ENCODE results near the gene SMYD3.

SMYD3 gene

GRCh38 chr1:245810181-245810769, 696.8 kb downstream of the SMYD3 start:
- DNase-seq: no peak

- no peak for DNase-seq
Measured at GRCh38 chr1:245809361-245809760, 697.7 kb downstream of the SMYD3 start.

DNA sequence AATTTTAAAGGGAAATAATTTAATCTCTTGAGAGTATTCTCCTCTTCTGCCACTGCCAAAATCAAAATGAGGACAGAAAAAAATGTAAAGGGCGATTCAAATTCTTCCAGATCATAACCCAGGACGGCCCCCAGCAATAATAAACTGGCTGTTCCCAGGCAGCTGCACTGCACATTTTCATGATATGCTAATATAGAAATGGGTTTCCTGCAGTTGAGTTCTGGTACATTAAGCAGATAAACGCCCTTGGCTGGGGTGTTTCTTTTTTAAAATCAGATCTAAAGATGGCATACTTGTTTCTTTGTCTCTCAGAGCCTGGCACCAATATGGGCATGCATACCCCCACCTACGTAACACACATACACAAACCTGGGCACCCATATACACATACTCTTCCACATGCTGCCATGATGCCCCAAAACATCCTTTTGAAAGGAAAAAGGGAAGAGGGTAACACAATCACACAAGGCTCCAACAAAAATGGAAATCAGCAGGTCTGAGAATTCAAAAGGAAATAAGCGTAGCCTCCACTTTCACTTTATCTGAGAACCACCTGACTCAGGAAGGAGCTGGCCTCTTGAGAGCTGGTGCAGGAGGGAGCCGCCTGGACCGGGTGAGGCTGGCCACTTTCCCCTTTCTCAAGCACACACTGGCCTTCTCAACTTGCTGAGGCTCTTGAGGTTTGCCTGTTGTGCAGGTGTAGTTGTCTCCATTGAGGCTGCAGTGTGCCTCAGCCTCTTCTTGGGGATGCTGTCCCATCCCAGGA, 698.9 kb downstream of the SMYD3 start:
- DNase-seq: no peak

DNA sequence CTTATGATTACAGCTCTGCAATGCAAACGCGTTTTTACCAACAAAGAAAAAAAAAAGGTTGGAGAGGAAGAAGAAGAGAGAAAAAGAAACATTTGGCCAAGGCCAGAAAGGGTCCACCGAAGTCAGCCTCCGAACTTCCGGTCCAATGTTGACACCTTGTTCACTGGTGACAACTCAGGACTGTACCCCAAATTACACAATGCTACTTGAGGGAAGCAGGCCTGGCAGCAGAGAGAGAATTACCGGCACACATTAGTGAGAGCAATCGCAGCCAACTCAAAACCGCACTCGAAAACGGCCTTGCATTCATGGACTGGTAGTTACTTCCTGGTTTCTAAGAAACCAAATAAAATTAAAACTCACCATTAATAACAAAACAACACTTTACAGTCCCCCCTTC, 699.8 kb downstream of the SMYD3 start:
- no peak for DNase-seq

DNA sequence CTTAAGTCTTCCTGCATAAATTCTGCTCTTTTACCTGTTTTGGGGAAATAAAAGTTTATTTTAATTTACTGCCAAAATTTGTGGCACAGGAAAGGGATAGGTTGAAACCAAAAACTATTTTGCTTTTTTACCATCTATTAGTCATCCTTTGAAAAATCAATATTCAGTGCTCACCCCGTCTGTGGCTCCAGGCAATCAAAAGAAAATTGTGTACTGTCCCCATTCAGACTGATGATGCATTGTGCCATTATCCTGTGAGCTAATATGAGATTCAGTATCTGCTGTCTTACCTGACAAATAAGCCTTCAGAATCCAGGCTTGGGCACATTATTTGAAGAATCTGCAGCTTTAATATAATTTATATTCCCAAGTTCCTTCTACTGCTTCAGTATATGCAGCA, 701.5 kb downstream of the SMYD3 start:
- DNase-seq: no peak

DNA sequence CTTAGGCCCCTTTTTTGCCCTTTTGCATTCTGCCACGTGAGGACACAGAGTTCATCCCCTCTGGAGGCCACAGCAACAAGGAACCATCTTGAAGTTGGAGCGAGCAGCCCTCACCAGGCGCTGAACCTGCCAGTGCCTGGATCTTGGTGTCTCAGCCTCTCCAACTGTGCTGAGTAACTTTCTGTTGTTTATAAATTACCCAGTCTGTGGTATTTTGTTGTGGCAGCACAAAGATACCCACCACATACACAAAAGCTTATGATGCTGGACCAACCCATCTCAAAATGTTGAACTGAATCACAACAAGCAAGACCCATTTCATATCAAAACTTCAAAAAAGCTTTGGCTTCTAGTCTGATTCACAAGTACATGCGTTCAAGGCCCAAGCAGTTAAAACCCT, 702.4 kb downstream of the SMYD3 start:
- no peak for DNase-seq

DNA sequence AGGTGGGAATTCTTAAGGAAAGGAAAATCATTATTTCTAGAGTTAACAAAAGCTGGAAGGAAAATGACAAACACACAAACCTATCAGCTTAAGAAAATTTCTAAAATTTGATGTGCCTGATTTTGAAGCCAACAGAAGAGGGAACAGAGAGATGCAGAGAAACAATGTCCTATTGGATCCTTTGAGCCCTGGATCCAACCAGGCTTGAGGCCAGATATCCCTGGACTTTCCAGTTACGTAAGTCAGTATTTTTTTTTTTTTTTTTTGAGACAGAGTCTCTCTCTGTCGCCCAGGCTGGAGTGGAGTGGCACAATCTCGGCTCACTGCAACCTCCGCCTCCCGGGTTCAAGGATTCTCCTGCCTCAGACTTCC, 703.4 kb downstream of the SMYD3 start:
- DNase-seq: no peak

- DNase-seq: no peak
Measured at GRCh38 chr1:245802941-245803665, 704.0 kb downstream of the SMYD3 start.

- DNase-seq: no peak
Measured at GRCh38 chr1:245800901-245801605, 706.0 kb downstream of the SMYD3 start.

GRCh38 chr1:245798349-245798711, 708.7 kb downstream of the SMYD3 start:
- DNase-seq: no peak

DNA sequence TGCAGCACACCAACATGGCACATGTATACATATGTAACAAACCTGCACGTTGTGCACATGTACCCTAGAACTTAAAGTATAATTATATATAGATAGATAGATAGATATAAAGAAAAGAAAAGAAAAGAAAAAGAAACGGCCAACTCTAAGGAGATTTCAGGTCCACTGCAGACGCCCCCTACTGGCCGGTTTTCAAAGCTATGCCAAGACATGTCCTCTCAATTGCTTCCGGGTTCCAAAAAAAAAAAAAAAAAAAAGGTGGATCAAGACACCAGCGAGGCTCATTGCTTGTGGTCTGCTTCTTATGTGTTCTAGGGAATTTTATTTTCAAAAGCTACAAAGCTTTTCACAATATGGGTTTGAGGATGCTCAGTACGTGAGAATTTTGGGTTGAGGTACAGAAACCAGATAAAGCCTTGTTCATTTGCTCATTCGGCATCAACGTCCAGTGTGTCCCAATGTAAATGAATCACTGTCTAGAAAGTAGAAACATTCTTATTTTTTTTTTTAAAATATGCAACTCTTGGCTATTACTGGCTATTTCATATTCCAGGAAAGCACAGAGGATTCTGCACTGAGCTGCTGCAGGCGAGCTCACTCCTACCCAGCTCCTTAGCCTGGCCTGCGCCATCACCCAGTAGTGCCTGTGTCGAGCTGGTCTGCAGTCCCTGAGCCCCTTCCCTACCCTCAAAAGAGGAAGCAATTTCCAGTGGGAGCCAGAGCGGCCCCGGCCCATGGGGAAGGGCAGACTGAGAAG, 709.3 kb downstream of the SMYD3 start:
- peak; percentile 45 for DNase-seq

DNA sequence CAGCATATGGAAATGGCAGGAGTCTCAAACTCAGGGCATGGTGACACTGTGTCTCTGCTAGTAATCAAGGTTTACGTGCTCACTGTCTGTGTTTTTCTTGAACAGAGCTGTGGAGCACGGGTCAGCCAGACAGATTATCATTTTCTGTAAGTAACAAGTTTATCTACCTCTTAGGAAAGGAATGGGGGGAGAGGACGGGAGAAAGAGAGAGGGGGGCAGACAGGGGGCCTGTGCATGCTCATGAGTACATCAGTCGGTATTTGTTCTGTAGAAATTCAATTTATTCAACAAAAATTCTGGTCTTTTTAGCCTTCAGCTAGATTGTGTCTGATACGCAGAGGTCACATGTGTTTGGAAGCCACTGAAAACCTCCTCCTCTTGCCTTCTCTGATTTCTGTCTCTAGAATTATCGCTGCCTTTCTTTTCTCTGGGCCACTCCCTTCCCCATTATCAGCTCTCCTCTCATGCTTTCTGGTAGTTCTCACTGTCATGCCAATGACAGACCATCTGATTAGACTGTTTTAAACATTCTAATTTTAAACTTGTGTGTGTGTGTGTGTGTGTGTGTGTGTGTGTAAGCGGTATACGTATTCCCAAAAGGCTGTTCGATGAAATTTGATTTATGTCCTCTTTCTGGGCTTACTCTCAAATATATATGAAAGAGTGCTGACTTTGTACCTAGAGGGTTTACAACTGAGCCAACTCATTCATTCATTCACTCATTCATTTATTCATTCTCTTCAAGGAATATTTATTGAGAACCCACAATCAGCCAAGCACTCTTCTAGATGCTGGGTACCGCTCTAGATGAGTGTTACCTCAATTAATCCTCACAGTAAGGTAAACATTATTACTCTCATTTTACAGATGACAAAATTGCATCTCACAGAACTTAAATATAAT, 715.4 kb downstream of the SMYD3 start:
- DNase-seq: no peak

DNA sequence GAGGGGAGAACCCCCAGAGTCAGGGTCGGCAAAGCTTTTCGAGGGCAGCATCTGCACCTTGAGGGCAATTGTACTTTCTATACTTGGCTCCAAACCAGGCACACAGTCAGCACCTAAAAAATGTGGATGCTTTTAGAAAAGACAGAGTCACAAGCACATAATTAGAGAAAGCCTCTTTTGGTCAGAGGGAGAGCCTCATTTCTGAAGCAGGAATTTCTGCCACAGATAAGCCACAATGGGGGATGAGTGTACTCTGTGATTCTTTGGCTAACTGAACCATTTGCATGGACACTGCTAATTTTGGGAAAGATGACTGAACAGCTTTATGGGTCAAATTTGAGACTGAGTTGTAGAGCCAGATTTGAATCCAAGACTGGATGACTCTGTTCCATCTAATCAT, 716.6 kb downstream of the SMYD3 start:
- no peak for DNase-seq

DNA sequence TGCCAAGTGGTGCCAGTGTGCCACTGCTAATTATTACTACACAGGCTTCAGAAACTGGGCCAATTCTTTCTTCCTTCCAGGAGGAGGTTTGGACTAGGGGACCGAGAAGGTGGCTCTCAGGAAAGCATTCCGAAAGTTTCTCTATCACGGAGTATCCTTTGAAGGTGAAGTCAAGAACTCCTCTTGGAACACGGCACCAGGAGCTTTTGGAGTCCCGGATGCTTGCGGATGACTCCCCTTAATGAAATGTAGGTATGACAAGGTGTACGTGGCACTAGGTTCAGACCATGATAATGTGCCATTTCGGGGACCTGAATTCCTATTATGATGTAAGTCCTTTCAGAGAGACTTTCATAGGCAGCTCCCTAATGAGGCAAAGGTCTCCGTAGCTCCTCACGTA, 718.2 kb downstream of the SMYD3 start:
- DNase-seq: no peak

- no peak for DNase-seq
Measured at GRCh38 chr1:245788269-245788668, 718.8 kb downstream of the SMYD3 start.

- DNase-seq: no peak
Measured at GRCh38 chr1:245786948-245787347, 720.1 kb downstream of the SMYD3 start.

DNA sequence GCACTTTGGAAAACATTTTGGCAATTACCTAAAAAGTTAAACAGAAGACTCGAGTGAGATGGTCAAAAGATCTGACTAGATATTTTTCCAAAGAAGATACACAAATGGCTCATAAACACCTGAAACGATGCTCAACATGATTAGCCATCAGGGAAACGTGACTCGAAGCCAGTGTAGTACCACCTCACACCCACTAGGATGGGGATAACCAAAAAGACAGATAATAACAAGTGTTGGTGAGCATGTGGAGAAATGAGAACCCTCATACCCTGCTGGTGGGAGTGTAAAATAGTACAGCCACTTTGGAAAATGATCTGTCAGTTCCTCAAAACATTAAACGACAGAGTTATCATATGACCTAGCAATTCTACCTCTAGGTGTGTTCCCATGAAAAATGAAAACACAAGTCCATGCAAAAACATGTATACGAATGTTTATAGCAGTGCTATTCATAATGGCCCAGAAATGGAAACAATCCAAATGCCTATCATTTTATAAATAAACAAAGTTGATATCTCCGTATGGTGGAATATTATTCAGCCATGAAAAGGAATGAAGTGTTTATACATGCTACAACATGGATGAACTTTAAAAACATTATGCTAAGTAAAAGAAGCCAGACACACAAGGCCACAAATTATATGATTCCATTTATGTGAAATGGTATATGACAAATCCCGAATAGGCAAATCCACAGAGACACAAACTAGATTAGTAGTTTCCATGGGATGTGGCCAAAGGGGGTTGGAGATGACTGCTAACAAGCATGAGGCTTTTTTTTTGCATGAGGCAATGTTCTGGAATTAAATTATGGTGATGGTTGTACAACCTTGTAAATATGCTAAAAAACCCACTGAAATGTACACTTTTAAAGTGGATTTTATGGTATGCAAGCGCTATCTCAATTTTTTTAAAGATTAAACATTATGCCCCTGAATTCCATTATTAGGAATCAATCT, 727.0 kb downstream of the SMYD3 start:
- DNase-seq: no peak

DNA sequence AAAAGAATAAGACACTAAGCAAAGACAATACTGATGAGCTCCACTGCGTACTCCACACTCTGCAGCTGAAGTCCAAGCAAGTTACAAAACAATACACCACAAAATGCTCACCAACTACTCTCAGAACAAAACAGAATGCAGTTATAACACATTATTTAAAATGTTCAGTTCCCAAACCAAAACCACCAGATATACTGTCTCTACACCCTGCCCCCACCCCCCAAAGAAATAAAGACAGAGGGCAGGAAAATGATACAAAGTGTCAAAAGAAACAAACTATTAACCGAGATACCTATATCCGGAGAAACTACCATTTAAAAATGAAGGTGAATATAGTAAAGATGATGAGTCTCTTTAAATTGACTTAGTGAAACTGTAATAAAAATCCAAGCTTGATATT, 729.3 kb downstream of the SMYD3 start:
- no peak for DNase-seq

DNA sequence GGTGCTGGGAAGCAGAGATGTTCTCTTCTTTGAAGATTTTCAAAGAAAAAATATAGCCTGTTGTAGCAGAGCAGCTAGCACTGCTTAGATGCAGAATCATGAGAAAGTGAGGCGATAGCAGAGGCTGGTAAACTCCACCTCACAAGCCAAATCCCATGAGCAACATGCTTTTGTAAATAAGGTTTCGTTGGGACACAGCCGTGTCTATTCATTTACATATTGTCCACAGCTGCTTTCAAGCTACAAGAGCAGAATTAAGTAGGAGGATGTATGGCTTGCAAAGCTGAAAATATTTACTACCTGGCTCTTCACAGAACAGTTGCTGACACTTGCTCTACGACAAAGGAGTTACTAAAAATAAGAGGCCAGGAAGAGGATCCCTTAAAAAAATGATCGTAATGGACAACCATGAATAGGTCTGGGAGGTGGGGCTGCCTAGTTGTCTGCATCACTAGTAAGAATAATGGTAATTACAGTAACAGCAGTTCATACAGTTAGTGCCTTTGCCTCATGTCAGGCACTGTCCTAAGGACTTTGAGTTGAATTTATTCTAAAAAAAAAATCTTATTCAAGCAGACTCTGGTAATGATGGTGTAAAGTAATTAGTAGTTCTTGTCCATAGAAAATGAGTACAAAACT, 730.3 kb downstream of the SMYD3 start:
- DNase-seq: no peak

DNA sequence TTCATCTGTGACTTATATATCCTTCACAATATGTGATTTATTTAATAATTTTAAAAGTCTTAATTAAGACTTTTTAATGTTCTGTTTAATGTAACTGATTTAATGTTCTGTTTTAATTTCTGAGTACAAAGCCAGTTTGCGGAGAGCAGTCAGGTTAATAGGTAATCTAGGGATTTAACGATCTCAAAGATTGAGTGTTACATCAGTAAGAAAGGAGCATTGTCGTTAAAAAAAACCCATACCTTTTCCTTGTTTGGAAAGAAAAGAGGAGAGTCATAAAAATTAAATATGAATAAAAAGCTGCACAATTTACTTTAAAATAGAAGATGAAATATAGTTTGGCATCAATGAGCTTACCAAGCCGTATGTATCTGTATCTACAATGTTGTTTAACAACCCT, 730.9 kb downstream of the SMYD3 start:
- no peak for DNase-seq

Measured in stimulated activated CD8-positive, alpha-beta memory T cell treated with anti-CD3 and anti-CD28 coated beads, Interleukin-4, amount 100 ng/mL, for 48 hours (primary cell).